OCI-LY7 (cell line): ENCODE data around the gene LPCAT1. TPM values are rescaled to one million over a fixed set of nuclear protein-coding genes. Genes with fewer than 3 reads are reported as not detected.

ENCODE experiments used
- BruUV-seq: library from RNA; stranded (reverse); fragments of 400-500 nt; replicated peaks from 2 replicates; lab custom pipeline; 2021; lab: Mats Ljungman, UMichigan
- CTCF ChIA-PET: fragments of 300-600 bp; sonication (Branson Sonifier 250); formaldehyde crosslinking; loops from one replicate; lab custom pipeline; 2022; ENCODE audit warnings: antibody characterized with exemption; ENCODE audit not compliant: unreplicated experiment; lab: Charles Lee
- POLR2A ChIA-PET: fragments of 300-600 bp; sonication (Branson Sonifier 250); formaldehyde crosslinking; loops from one replicate; lab custom pipeline; 2022; ENCODE audit warnings: antibody characterized with exemption; lab: Charles Lee
- DNase-seq: peaks from one replicate; pipeline ENCODE4 v3.0.0-alpha.2; 2015; ENCODE audit warnings: low spot score
- H2AFZ ChIP-seq: fragments of 200-600 bp; sonication (generic), shearing (Covaris generic); 2 replicates; pipeline ENCODE4 v1.6.1; 2014; ENCODE audit warnings: mild to moderate bottlenecking, antibody characterized with exemption, low read length, moderate library complexity
- H3K27ac ChIP-seq: fragments of 200-600 bp; sonication (generic); 2 replicates; pipeline ENCODE4 v1.5.1; 2014; ENCODE audit warnings: mixed run types, low read depth, mild to moderate bottlenecking, moderate library complexity, low read length, inconsistent platforms; ENCODE audit not compliant: poor library complexity, severe bottlenecking
- H3K36me3 ChIP-seq: fragments of 200-600 bp; sonication (generic); 2 replicates; pipeline ENCODE4 v1.6.1; 2014; ENCODE audit warnings: mild to moderate bottlenecking, antibody characterized with exemption, low read length, moderate library complexity, mixed read lengths; ENCODE audit not compliant: insufficient read depth
- H3K4me1 ChIP-seq: fragments of 200-600 bp; sonication (generic); 2 replicates; pipeline ENCODE4 v1.5.1; 2014; ENCODE audit warnings: mild to moderate bottlenecking, low read length; ENCODE audit not compliant: insufficient read depth, poor library complexity, severe bottlenecking
- H3K4me2 ChIP-seq: fragments of 200-600 bp; sonication (generic); 2 replicates; pipeline ENCODE4 v1.6.1; 2014; ENCODE audit warnings: mild to moderate bottlenecking, low read length
- H3K4me3 ChIP-seq: fragments of 200-600 bp; sonication (generic); 2 replicates; pipeline ENCODE4 v1.5.1; 2014; ENCODE audit warnings: mild to moderate bottlenecking, low read depth, low read length; ENCODE audit not compliant: poor library complexity, severe bottlenecking
- H3K79me2 ChIP-seq: fragments of 200-600 bp; sonication (generic); 2 replicates; pipeline ENCODE4 v1.6.1; 2016; ENCODE audit warnings: low read depth, mild to moderate bottlenecking, low read length, moderate library complexity, mixed read lengths; ENCODE audit not compliant: insufficient read depth
- H3K9me2 ChIP-seq: fragments of 200-600 bp; sonication (generic); 2 replicates; pipeline ENCODE4 v1.6.1; 2016; ENCODE audit warnings: mild to moderate bottlenecking, low read length, mixed read lengths; ENCODE audit not compliant: insufficient read depth
- H3K9me3 ChIP-seq: fragments of 200-600 bp; sonication (generic); 2 replicates; pipeline ENCODE4 v1.6.1; 2014; ENCODE audit warnings: mild to moderate bottlenecking, mixed run types, low read length, mixed read lengths
- H4K20me1 ChIP-seq: fragments of 200-600 bp; sonication (generic); 2 replicates; pipeline ENCODE4 v1.6.1; 2014; ENCODE audit warnings: mild to moderate bottlenecking, antibody characterized with exemption, low read length, moderate library complexity, mixed read lengths; ENCODE audit not compliant: insufficient read depth
- CTCF ChIP-seq: fragments of 200-600 bp; sonication (generic); conservative IDR thresholded peaks from 2 replicates; pipeline ENCODE4 v1.5.1; 2014; ENCODE audit warnings: mild to moderate bottlenecking, antibody characterized with exemption, low read length, moderate library complexity, mixed read lengths
- EZH2phosphoT487 ChIP-seq: fragments of 200-600 bp; sonication (generic); IDR thresholded peaks from 2 replicates; pipeline ENCODE4 v1.6.1; 2018; ENCODE audit warnings: low read depth, borderline replicate concordance, mild to moderate bottlenecking, mixed run types, antibody characterized with exemption, low read length, moderate library complexity, mixed read lengths
- intact Hi-C: fragments of 100-400 bp; cut with micrococcal nuclease; formaldehyde crosslinking; loops from one replicate; pipeline ENCODE4 v1.10.0; 2022; ENCODE audit not compliant: unreplicated experiment
- total RNA-seq, 2 experiments: library from RNA; depleted of rRNA in 1 of 2; stranded (reverse); fragments of >200 nt in 1 of 2; shearing (Covaris generic) in 1 of 2; gene quantifications; 2 replicates each; pipeline ENCODE4 v1.2.3, GENCODE V29; 2014 to 2022

Gene LPCAT1
- total RNA-seq, 2 experiments from 2014 or later, result 47.7 to 63.6 TPM

- ChIA-PET CTCF (no interaction called here), POLR2A (no interaction called here)
- intact Hi-C loops, result no loop called here
- no peak overlapping the region for H3K27ac ChIP-seq
- no peak overlapping the region for H2AFZ ChIP-seq
- no TSS peak for BruUV-seq
- peaks cover 16% of the 10 kb centered on the region for H3K4me1 ChIP-seq
- no peak for TF ChIP-seq EZH2phosphoT487
- TF ChIP-seq CTCF, result no peak
- no peaks in the 10 kb centered on the region; the same call in 1 of the 2 replicates for H4K20me1 ChIP-seq
- no peak for DNase-seq
- H3K79me2 ChIP-seq, result peaks cover 14% of the 10 kb centered on the region; the same call in 1 of the 2 replicates
- no peak overlapping the region for H3K4me2 ChIP-seq
- H3K9me3 ChIP-seq, result no peaks in the 10 kb centered on the region
- H3K36me3 ChIP-seq, result peaks cover 85% of the 10 kb centered on the region
- H3K9me2 ChIP-seq, result no peaks in the 10 kb centered on the region
- no peak overlapping the region for H3K4me3 ChIP-seq
Measured at GRCh38 chr5:1510151-1510561, 13.6 kb downstream of the LPCAT1 start.

GRCh38 chr5:1509346-1510085 is 14.2 kb downstream of the LPCAT1 start:
- Histone ChIP-seq H3K27ac (no peak overlapping the region), H2AFZ (no peak overlapping the region), H3K4me2 (no peak overlapping the region), H3K79me2 (peaks cover 20% of the 10 kb centered on the region; the same call in 1 of the 2 replicates), H3K4me1 (peaks cover 23% of the 10 kb centered on the region), H3K9me3 (no peaks in the 10 kb centered on the region), H4K20me1 (no peaks in the 10 kb centered on the region; the same call in 1 of the 2 replicates), H3K36me3 (peaks cover 81% of the 10 kb centered on the region), H3K9me2 (no peaks in the 10 kb centered on the region), H3K4me3 (no peak overlapping the region)
- ChIA-PET POLR2A (no interaction called here), CTCF (no interaction called here)
- TF ChIP-seq CTCF, result no peak
- TF ChIP-seq EZH2phosphoT487, result no peak
- intact Hi-C loops, result no loop called here
- no TSS peak for BruUV-seq
- no peak for DNase-seq

- no peaks in the 10 kb centered on the region; the same call in 1 of the 2 replicates for H4K20me1 ChIP-seq
- H3K4me1 ChIP-seq, result peaks cover 30% of the 10 kb centered on the region
- H3K4me2 ChIP-seq, result no peak overlapping the region
- no peak overlapping the region for H3K4me3 ChIP-seq
- no peak for DNase-seq
- H3K27ac ChIP-seq, result no peak overlapping the region
- intact Hi-C loops, result no loop called here
- H3K9me2 ChIP-seq, result no peaks in the 10 kb centered on the region
- H2AFZ ChIP-seq, result no peak overlapping the region
- H3K36me3 ChIP-seq, result peaks cover 74% of the 10 kb centered on the region
- no TSS peak for BruUV-seq
- TF ChIP-seq EZH2phosphoT487, result no peak
- TF ChIP-seq CTCF, result no peak
- ChIA-PET POLR2A (no interaction called here), CTCF (no interaction called here)
- H3K9me3 ChIP-seq, result no peaks in the 10 kb centered on the region
- H3K79me2 ChIP-seq, result peaks cover 28% of the 10 kb centered on the region
Measured at GRCh38 chr5:1508659-1509290, 15.0 kb downstream of the LPCAT1 start.
